GM15510 (cell line): ENCODE measurements around the gene TMEM253.

Experiments used
- POLR2A ChIP-seq: IDR thresholded peaks from 3 replicates; pipeline ENCODE4 v1.6.1; 2011; ENCODE audit warnings: borderline replicate concordance; ENCODE audit not compliant: insufficient read length; ENCODE audit errors: extremely low read depth

TMEM253 gene

GRCh38 chr14:21078287-21078686, 22.6 kb upstream of the TMEM253 start:
- no peak for TF ChIP-seq POLR2A

GRCh38 chr14:21078726-21079125, 22.1 kb upstream of the TMEM253 start:
- no peak for TF ChIP-seq POLR2A

GRCh38 chr14:21081521-21082142, 19.2 kb upstream of the TMEM253 start:
- no peak for TF ChIP-seq POLR2A

GRCh38 chr14:21083565-21084325, 17.1 kb upstream of the TMEM253 start:
- no peak for TF ChIP-seq POLR2A

- no peak for TF ChIP-seq POLR2A
These were observed 16.5 kb upstream of the TMEM253 start for GRCh38 chr14:21084396-21084795.

- TF ChIP-seq POLR2A, result no peak
These were observed 15.6 kb upstream of the TMEM253 start for GRCh38 chr14:21084998-21085853.

GRCh38 chr14:21086908-21087293, 14.0 kb upstream of the TMEM253 start:
- no peak for TF ChIP-seq POLR2A

- TF ChIP-seq POLR2A, result no peak
These were observed 13.4 kb upstream of the TMEM253 start for GRCh38 chr14:21087294-21088091.

- TF ChIP-seq POLR2A, result no peak
These were observed 12.2 kb upstream of the TMEM253 start for GRCh38 chr14:21088687-21089086.

GRCh38 chr14:21089271-21089670, 11.6 kb upstream of the TMEM253 start:
- TF ChIP-seq POLR2A, result no peak

- TF ChIP-seq POLR2A, result no peak
These were observed 11.0 kb upstream of the TMEM253 start for GRCh38 chr14:21089877-21090193.

GRCh38 chr14:21090194-21090939, 10.5 kb upstream of the TMEM253 start:
- TF ChIP-seq POLR2A, result no peak

- TF ChIP-seq POLR2A, result no peak
These were observed 9.8 kb upstream of the TMEM253 start for GRCh38 chr14:21090940-21091663.
